ENCODE results near the gene ERC2.

- TF ChIP-seq CTCF (IDR thresholded peaks at IDR 0.05; ENCODE audit: extremely low read depth in 1 of 2, insufficient read depth in 1 of 2, low read depth in 1 of 2, low read length in 2 of 2) (no peak), MAX (IDR thresholded peaks at IDR 0.05; ENCODE audit: insufficient read depth, insufficient read length) (no peak), POLR2AphosphoS5 (IDR thresholded peaks at IDR 0.05; ENCODE audit: insufficient read depth, low read depth, low read length) (no peak), POLR2A (IDR thresholded peaks at IDR 0.05; ENCODE audit: low read depth, low read length) (no peak)
Observed at GRCh38 chr3:55519019-55519418, 949.2 kb downstream of the ERC2 start.
